HCEC 1CT (cell line): Measurements from ENCODE around the gene TAF10.
A peak's percentile ranks its signal among the peaks of the same experiment; 100 is the strongest.

Experiments used
- DNase-seq: peaks from one replicate; pipeline ENCODE4 v3.0.0-alpha.2; 2017

The TAF10 gene

GRCh38 chr11:6607190-6607795 lies 4.7 kb downstream of the TAF10 start:
- no peak for DNase-seq

DNA sequence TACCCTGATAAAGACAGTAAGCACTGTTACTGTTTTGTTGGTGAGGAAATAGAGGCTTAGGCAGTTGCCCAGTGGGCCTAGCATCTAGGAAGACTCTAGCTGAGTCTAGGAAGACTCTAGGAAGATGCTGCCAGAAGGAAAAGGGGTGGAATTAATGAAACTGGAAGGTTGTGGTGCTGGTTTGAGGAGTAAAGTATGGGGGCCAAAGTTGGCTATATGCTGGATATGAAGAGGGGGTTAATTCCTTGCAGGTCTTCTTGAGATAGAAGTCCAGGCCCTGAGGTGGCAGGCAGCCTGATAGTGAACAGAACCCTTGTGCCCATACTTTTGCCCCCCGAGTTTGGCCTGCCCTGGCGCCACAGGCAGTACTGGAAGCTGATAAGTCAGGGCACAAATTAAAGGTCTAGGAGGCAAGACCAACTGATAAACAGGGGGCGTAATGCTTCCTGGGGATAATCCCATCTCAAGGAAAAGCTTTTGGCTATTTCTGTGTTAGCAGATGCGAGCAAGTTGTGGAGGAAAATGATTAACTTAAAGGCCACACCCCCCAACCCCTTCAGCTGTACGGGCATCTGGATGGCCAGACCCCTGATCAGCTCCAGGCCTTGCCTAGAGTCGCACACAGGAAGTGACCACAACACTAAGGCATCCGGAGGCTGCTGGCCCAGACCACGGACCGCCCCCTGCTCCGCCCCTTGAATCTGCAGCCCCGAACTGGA lies 5.4 kb downstream of the TAF10 start:
- peak; percentile 98 for DNase-seq

GRCh38 chr11:6604790-6605189 lies 7.2 kb downstream of the TAF10 start:
- DNase-seq = no peak

DNA sequence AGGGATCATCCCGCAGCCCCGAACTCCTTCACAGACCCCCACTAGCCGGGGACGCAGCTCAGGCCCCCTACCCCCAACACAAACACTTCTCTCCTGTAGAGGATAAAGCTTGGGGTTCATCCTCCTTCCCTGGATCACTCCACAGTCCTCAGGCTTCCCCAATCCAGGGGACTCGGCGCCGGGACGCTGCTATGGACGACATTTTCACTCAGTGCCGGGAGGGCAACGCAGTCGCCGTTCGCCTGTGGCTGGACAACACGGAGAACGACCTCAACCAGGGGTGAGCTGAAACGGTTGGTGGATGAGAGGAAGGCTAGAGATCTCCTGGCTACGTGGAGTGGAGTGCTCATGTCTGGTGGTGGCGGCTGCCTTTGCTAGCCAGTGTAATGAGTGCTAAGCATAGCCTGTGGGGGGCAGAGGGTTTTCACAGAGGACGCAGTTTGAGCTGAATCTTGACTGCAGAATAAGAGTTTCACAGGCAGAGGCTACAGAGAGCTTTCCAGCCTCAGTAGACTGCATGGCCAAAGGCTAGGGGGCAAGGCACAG lies 7.9 kb downstream of the TAF10 start:
- peak; percentile 51 for DNase-seq

- peak; percentile 92 for DNase-seq
Observed at GRCh38 chr11:6603287-6604080, 8.5 kb downstream of the TAF10 start, which contains the start of the genes ILK and RRP8. Gene ILK, plus strand, starts transcription at chr11:6603774. Its CDS starts 498 bp downstream, at chr11:6604272. Gene RRP8, minus strand, starts transcription at chr11:6603616. Its CDS starts 114 bp downstream, at chr11:6603502.

DNA sequence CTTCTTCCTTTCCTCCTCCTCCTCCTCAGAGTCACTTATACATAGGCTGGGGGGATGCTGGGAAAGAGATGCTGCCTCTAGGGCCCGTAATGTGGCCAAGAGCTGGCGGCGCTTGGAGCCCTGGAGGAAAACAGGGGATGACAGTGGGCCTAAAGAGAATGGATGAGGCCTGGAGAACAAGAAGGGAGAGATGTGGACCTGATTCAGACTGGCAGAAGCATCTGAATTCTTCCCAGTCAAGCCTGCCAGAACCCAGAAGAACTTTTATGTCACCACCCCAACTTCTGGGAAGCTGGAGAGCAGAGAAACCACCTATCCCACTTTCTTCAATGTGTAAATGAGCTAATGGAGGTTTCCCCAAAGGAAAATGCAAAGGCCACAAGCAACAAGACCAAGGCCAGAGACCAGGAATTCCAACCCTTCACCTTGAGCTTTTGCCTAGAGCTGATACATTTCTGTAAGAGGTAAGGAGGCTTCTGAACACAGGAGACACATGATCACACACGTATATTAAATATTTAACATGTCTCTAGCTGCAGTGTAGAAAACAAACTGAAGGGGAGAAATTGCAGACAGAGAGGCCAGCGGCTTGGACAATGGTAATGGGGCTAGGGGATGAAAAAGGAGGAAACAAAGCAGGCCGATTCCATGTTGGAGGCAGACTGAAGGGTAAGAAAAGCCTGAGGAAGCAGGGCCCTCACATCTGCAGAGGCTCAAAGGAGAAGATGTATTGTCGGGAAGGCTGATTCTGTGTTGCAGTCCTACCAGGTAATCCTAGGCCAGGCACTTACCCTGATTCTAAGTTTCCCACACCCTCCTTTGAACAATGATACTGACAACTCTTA lies 9.7 kb downstream of the TAF10 start:
- no peak for DNase-seq

- no peak for DNase-seq
Observed at GRCh38 chr11:6601041-6601461, 11.0 kb downstream of the TAF10 start.

- no peak for DNase-seq
Observed at GRCh38 chr11:6599881-6600390, 12.1 kb downstream of the TAF10 start.

- no peak for DNase-seq
Observed at GRCh38 chr11:6599449-6599848, 12.6 kb downstream of the TAF10 start.

DNA sequence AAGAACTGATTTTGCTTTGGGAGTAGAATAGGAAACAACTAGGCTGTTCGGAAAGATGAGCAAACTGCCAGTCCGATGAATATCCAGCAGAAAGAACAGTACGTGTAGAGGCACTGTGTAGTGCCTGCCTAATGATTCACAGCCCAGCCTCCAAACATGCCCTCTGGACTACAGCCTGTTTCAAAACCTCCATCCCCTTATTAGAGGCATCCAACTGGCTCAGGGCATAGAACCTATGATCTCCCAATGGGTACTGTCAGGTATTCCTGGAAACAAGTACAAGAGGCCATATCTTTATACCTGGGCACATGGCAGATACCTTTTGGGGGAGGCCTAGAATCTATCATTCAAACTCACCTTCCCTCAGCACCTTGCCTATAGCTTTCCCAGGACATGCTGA lies 13.5 kb downstream of the TAF10 start:
- no peak for DNase-seq

DNA sequence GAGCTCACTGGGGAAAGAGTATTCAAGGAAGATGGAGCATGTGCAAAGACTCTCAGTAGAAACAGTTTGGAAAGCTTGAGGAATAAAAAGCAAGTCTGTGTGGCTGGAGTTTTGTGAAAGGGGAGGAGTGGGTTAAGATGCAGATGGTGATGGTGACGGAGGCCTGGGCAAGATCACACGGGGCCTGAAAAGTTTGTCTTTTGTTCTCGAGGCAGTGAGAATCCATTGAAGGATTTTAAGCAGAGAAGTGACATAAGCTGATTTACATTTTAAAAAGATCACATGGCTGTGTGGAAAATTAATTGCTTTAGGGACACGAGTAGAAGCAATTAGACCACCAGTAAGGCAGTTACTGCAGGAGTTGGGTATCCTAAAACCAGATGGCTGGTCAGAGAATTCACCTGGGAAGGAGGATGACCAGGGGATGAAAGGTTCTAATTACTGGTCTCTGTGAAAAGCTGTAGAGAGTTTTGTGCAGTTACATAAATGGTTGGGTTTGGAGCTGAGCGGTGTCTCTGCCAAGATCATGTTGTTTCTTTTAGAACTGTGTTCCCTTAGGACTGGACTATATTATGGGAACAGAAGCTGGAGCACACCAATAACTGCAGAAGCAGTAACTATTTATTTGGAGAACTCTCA lies 15.7 kb downstream of the TAF10 start:
- DNase-seq = no peak

DNA sequence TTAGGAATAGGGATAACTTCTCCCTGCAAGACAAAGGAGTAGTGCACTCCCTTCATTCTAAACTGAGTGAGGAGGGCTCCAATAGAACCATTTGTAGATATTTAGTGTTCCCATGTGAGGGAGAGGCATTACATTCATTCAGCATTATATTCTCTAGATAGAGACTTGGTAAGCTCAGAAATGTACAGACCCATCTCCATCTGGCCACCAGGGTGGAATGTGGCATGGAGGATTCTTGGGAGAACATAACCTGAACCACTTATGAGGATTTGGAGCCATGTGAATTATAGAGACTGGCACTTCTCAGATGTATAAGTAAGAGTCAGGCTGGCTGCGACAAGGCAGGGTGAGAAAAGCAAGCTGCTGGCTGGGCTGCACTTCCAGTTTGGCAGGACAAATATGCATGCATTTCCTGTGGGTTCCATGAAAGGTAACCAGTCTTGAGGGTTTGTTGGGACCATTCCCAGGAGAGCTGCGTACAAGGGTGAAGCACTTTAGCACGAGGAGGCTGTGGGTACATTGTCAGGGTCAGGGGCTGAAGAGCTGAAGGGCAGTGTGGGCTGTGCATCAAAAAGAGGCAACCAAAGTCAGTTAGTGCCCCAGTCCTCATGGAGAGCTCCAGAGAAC lies 17.8 kb downstream of the TAF10 start:
- DNase-seq = no peak

- DNase-seq = no peak
Observed at GRCh38 chr11:6588018-6588417, 24.0 kb downstream of the TAF10 start.

GRCh38 chr11:6587360-6587953 lies 24.6 kb downstream of the TAF10 start:
- DNase-seq = no peak

DNA sequence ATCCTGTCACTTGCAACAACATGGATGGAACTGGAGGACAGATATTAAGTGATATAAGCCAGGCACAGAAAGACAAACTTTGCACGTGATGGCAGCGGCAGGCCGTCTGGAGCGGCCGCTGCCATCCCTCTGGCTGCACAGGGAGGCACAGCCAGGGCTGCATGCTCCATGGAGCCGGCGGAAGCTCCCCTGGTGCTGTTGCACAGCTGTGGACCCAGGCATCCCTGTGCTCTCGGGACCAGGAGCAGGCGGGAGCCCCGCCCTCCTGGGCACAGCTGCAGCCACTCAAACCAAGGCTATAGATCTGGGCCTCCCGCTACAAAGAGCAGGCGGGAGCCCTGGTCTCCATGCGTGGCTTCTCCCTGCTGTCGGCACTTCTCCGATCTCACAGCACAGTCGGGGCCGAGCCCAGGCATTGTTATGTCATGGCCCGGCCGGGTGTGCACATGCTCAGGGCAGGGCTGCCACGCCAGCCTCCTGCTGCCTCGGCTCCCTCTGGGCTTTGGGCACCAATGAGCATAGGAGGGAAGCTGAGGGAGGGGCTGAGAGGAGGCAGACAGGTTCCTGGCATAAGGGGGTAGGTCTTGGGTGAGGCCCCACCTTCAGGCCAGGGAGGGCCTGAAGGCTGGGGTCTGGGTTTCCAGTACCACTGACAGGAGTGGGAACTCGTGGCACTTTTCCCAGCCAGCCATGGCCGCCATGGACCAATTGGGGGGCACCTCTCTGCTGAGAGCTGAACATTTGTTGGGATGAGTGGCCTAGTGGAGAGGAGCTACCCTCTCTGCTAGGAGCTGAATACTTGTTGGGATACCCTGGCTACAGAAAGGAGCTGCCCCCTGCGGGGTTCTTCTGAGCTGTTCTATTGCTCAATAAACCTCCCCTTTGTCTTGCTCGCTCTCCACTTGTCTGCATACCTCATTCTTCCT lies 25.3 kb downstream of the TAF10 start:
- DNase-seq = no peak

- DNase-seq = no peak
Observed at GRCh38 chr11:6584528-6584927, 27.5 kb downstream of the TAF10 start.

DNA sequence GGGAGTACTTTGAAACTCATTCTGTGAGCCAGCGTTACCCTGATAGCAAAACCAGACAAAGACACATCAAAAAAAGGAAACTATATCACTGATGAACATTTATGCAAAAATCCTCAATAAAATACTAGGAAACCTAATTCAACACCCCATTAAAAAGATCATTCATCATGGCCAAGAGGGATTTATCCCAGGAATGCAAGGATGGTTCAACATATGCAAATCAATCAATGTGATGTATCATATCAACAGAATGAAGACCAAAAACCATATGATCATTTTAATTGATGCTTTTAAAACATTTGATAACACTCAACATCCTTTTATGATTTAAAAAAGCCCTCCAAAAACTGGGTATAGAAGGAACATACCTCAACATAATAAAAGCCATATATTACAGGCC lies 28.4 kb downstream of the TAF10 start:
- DNase-seq = no peak

GRCh38 chr11:6579681-6580080 lies 32.3 kb downstream of the TAF10 start:
- no peak for DNase-seq

DNA sequence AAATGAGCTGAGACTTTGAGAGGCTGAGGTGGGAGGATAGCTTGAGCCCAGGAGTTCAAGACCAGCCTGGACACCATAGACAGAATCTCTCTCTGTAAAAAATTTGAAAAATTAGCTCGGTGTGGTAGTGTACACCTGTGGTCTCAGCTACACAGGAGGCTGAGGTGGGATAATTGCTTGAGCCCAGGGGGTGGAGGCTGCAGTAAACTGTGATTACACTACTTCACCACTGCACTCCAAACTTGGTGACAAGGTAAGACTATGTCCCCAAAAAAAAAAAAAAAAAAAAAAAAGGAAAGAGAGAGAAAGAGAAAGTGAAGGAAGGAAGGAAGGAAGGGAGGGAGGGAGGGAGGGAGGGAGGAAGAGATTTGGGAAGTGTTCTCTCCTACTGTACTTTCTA lies 33.9 kb downstream of the TAF10 start:
- no peak for DNase-seq
